Dermis blood vessel endothelial cell (primary cell): ENCODE results near the gene ZNF784. TPM values are rescaled to one million over a fixed set of nuclear protein-coding genes. Genes with fewer than 3 reads are reported as not detected.
A peak's percentile ranks its signal among the peaks of the same experiment; 100 is the strongest.
"Not testable (repeated sequence)": the region's sequence is repeated elsewhere in the genome, so short reads cannot be mapped to it uniquely, and the experiment has no call there.

Experiments used
- DNase-seq: peaks from one replicate; pipeline ENCODE4 v3.0.0; 2010
- total RNA-seq: library from RNA; depleted of rRNA; stranded (reverse); fragments of >200 nt; gene quantifications from 2 replicates; pipeline ENCODE4 v1.2.3, GENCODE V29; 2014

Gene ZNF784
- total RNA-seq, 1 donor from 2014 or later = 5.3 TPM

- DNase-seq = peak; percentile 92
Measured at GRCh38 chr19:55580628-55581144, 43.7 kb downstream of the ZNF784 start, which contains the start of gene ZNF579. Gene ZNF579 (minus strand): TSS chr19:55580848. CDS start chr19:55579639, 1,209 bp downstream.

DNA sequence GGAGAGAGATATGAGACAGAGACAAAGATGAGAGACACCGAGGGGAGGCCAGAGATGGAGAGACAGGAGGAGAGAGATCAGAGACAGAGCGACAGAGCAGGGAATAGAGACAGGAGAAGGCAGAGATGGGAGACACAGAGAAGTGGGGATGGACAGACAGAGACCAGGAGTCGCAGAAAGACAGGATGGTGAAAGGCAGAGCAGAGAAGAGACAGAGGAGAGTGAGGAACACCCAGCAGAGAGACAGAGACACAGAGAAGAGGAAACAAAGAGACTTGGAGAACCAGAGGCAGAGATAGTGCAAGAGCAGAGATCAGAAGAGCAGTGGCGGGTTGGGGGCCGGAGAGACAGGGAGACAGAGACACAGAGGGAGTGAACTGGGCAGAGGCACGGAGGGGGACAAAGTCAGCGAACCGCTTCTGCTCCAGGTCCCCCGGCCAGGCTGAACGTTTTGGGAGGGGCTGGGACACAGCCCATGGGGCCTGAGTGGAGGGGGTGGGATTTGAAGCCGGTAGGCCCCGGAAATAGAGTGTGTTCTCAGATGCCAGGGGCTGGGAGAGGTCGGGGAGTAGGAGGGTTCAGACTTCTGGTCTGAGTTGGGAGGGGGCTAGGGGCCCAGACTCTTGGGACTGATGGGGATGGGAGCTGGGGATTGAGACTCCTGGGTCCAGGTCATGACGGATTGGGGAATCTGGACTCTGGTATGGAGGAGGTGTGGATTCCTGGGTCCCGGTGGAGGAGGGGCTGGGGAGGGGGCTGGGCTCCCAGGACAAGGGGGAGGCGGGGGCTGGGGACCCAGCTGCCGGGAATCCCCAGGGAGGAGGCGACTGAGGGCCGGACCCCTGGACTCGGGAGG lies 44.4 kb downstream of the ZNF784 start:
- DNase-seq = no peak

DNA sequence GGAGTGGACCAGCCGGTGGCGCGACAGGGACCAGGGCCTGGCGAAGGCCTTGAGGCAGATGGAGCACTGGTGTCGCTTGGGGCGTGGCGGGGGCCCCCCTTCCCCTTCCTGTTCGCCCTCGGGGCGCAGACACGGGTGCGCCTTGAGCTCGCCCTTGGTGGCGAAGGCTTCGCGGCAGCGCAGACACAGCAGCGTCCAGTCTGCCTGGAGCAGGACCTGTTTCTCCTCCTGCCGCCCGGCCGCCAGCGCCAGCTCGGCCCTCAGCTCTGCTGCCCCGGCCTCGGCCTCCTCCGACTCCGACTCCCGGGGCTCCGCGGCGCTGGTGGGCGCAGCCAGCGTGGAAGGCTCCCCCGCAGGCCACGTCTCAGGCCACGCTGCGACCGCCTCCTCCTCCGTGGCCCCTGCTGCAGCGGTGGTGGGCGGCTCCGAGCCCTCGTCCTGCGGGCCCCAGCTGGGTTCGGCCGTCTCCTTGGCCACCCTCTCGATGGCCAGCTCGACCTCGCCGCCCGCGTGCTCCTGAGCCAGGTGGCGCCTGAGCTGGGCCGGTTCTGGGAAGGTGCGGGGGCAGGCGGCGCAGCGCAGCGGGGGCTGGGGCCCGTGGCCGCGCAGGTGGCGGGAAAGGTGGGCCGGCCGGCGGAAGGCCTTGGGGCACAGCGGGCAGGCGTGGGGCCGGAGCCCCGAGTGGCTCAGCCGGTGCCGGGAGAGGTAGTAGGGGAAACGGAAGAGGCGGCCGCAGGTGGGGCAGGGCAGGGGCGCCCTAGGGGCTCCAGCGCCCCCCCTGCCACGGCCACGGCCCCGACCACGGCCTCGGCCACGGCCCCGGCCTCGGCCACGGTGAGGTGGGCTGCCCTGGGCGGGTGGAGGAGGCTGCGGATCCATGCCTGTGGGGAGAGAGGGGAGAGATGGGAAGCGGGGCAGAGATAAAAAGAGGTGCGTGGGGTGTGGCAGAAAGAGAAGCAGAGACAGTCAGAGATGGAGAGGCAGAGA lies 45.3 kb downstream of the ZNF784 start:
- DNase-seq = no peak

GRCh38 chr19:55578031-55578760 lies 46.2 kb downstream of the ZNF784 start:
- DNase-seq = no peak

DNA sequence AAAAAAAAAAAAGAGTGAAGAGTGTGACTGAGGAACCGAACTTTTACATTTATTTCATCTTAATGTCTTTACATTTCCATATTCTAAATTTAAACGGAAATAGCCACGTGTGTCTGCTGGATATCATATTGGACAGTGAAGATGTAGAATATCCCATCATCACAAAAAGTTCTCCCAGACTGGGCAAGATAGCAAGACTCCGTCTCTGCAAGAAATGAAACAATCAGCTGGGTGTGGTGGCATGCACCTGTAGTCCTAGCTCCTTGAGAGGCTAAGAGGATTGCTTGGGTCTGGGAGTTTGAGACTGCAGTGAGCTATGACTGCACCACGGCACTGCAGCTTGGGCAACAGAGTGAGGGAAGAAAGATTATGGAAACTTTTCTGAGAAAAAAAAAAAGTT lies 47.6 kb downstream of the ZNF784 start:
- no peak for DNase-seq

- not testable (repeated sequence) for DNase-seq
Measured at GRCh38 chr19:55573929-55574328, 50.4 kb downstream of the ZNF784 start.

Other genes with a start within 250 kb of the ZNF784 start
- not detected in 2 replicates for gene TMEM190, start 247.7 kb downstream of the ZNF784 start, total RNA-seq
- 0.34 and 1.0 TPM in 2 replicates for gene TMEM238, start 240.3 kb downstream of the ZNF784 start, total RNA-seq
- gene RPL28, start 238.6 kb downstream of the ZNF784 start, total RNA-seq = 257 and 280 TPM in 2 replicates
- gene UBE2S, start 216.8 kb downstream of the ZNF784 start, total RNA-seq = 47.8 and 96.0 TPM in 2 replicates
- not detected in 2 replicates for gene SHISA7, start 181.3 kb downstream of the ZNF784 start, total RNA-seq
- gene ISOC2, start 162.9 kb downstream of the ZNF784 start, total RNA-seq = 56.2 and 76.5 TPM in 2 replicates
- not detected in 2 replicates for gene C19orf85, start 159.8 kb downstream of the ZNF784 start, total RNA-seq
- gene ZNF628, start 147.9 kb downstream of the ZNF784 start, total RNA-seq = 1.4 and 3.3 TPM in 2 replicates
- 8.7 and 14.5 TPM in 2 replicates for gene NAT14, start 139.4 kb downstream of the ZNF784 start, total RNA-seq
- gene SSC5D, start 136.1 kb downstream of the ZNF784 start, total RNA-seq = 0.19 and 0.51 TPM in 2 replicates
- not detected in 2 replicates for gene SBK2, start 87.4 kb downstream of the ZNF784 start, total RNA-seq
- gene SBK3, start 79.0 kb downstream of the ZNF784 start, total RNA-seq = 0.17 and 0.74 TPM in 2 replicates
- gene ZNF579, start 43.7 kb downstream of the ZNF784 start, total RNA-seq = 3.2 and 6.7 TPM in 2 replicates
- gene FIZ1, start 25.0 kb downstream of the ZNF784 start, total RNA-seq = 3.9 and 4.9 TPM in 2 replicates
- 12.3 and 14.8 TPM in 2 replicates for gene ZNF524, start 24.3 kb downstream of the ZNF784 start, total RNA-seq
- 1.4 and 2.6 TPM in 2 replicates for gene ZNF865, start 18.9 kb downstream of the ZNF784 start, total RNA-seq
- gene ZNF580, start 16.4 kb upstream of the ZNF784 start, total RNA-seq = 2.0 and 3.6 TPM in 2 replicates
- gene ZNF581, start 19.1 kb upstream of the ZNF784 start, total RNA-seq = 16.3 and 20.8 TPM in 2 replicates
- gene CCDC106, start 23.6 kb upstream of the ZNF784 start, total RNA-seq = 7.8 and 13.9 TPM in 2 replicates
- 84.1 and 172 TPM in 2 replicates for gene U2AF2, start 30.5 kb upstream of the ZNF784 start, total RNA-seq
- 71.6 and 243 TPM in 2 replicates for gene EPN1, start 50.7 kb upstream of the ZNF784 start, total RNA-seq
- gene NLRP9, start 113.8 kb upstream of the ZNF784 start, total RNA-seq = not detected in 2 replicates
- 0.14 and 0.51 TPM in 2 replicates for gene RFPL4A, start 134.5 kb upstream of the ZNF784 start, total RNA-seq
- gene RFPL4AL1, start 144.6 kb upstream of the ZNF784 start, total RNA-seq = 0.68 TPM in 1 of 2 replicates, not detected in the other
- gene NLRP11, start 207.4 kb upstream of the ZNF784 start, total RNA-seq = 0.05 TPM in 1 of 2 replicates, not detected in the other
- under 0.01 TPM in 1 of 2 replicates, not detected in the other for gene NLRP4, start 212.0 kb upstream of the ZNF784 start, total RNA-seq